22Rv1 (cell line): ENCODE data around the gene COMMD6.

Experiments used
- ZFX ChIP-seq: fragments of 450-650 bp; IDR thresholded peaks from 2 replicates; pipeline ENCODE4 v1.6.1; 2017; ENCODE audit warnings: antibody characterized with exemption, borderline replicate concordance
- TF ChIP-seq, protein P1 (sequence below): fragments of 450-650 bp; IDR thresholded peaks from 2 replicates; pipeline ENCODE4 v1.5.1; 2017; ENCODE audit warnings: mild to moderate bottlenecking

DNA sequence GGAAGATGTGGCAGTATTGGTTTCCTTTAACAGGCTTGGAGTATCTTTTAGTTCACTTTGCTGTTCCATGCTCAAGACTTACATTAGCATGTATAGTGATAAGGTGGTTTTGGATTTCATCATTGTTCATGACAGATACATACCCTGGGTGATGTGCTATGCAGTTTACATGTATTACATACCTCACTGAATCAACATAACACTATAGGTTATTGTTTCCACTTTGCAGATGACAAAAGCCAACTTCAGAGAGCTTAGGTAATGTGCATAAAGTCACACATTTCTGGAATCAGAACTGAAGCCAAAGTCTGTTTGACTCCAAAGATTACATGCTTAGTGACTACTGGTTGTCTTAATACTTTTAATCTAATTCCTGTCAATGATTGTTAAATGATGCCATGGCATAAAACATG, 7.1 kb downstream of the COMMD6 start:
- TF ChIP-seq, protein P1, sequence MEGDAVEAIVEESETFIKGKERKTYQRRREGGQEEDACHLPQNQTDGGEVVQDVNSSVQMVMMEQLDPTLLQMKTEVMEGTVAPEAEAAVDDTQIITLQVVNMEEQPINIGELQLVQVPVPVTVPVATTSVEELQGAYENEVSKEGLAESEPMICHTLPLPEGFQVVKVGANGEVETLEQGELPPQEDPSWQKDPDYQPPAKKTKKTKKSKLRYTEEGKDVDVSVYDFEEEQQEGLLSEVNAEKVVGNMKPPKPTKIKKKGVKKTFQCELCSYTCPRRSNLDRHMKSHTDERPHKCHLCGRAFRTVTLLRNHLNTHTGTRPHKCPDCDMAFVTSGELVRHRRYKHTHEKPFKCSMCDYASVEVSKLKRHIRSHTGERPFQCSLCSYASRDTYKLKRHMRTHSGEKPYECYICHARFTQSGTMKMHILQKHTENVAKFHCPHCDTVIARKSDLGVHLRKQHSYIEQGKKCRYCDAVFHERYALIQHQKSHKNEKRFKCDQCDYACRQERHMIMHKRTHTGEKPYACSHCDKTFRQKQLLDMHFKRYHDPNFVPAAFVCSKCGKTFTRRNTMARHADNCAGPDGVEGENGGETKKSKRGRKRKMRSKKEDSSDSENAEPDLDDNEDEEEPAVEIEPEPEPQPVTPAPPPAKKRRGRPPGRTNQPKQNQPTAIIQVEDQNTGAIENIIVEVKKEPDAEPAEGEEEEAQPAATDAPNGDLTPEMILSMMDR, result no peak
- no peak for TF ChIP-seq ZFX
